Tibial nerve (tissue), 4 donors: ENCODE results near the gene SPRYD7. TPM values are rescaled to one million over a fixed set of nuclear protein-coding genes. Genes with fewer than 3 reads are reported as not detected.
"Not testable (repeated sequence)": the region's sequence is repeated elsewhere in the genome, so short reads cannot be mapped to it uniquely, and the experiment has no call there.

Experiments used
- DNase-seq, 2 donors: peaks; one replicate each; pipeline ENCODE4 v3.0.0-alpha.2; 2019; ENCODE audit warnings: low spot score in 2 of 2
- H3K27ac ChIP-seq, 4 donors: fragments of 200-600 bp; sonication (generic) in 3 of 4; one replicate each; pipeline ENCODE4 v1.5.1; 2017 to 2019; ENCODE audit warnings: mild to moderate bottlenecking in 1 of 4
- H3K27me3 ChIP-seq, 2 donors: fragments of 200-600 bp; sonication (generic) in 1 of 2; one replicate each; pipeline versions ENCODE4 v1.5.1 to v1.6.0; 2017 to 2019
- H3K36me3 ChIP-seq, 3 donors: fragments of 200-600 bp; sonication (generic); one replicate each; pipeline ENCODE4 v1.5.1; 2018 to 2019
- H3K4me1 ChIP-seq, 4 donors: fragments of 200-600 bp; sonication (generic) in 3 of 4; one replicate each; pipeline ENCODE4 v1.5.1; 2017 to 2019
- H3K4me3 ChIP-seq, 4 donors: fragments of 200-600 bp; sonication (generic) in 3 of 4; one replicate each; pipeline ENCODE4 v1.5.1; 2017 to 2019; ENCODE audit warnings: mild to moderate bottlenecking in 1 of 4, moderate library complexity in 1 of 4
- H3K9me3 ChIP-seq, 4 donors: fragments of 200-600 bp; sonication (generic) in 3 of 4; one replicate each; pipeline ENCODE4 v1.5.1; 2017 to 2019
- EP300 ChIP-seq, 2 donors: sonication (generic); formaldehyde crosslinking; IDR thresholded peaks; one replicate each; pipeline ENCODE4 v1.6.1; 2017; ENCODE audit warnings: antibody characterized with exemption in 2 of 2, mild to moderate bottlenecking in 1 of 2
- POLR2A ChIP-seq, 2 donors: fragments of 450-650 bp; IDR thresholded peaks; one replicate each; pipeline ENCODE4 v1.6.1; 2017; ENCODE audit warnings: antibody characterized with exemption in 2 of 2, mild to moderate bottlenecking in 2 of 2, moderate library complexity in 2 of 2
- WGBS, 2 donors: methylation state at CpG; one replicate each; pipeline ENCODE4 v1.1.5; 2018; 5-methylcytosine and 5-hydroxymethylcytosine counted together
- total RNA-seq, 4 donors: library from RNA; depleted of rRNA; stranded (reverse); fragments of >200 nt; gene quantifications; one replicate each; pipeline ENCODE4 v1.1.0, GENCODE V29; 2016
- TF ChIP-seq, protein P1 (sequence below), 5 experiments: fragments of 200-600 bp in 3 of 5; fragments of 450-650 bp in 2 of 5; sonication (generic) in 3 of 5; IDR thresholded peaks; one replicate each; pipeline ENCODE4 v1.5.1; 2016 to 2019; ENCODE audit warnings: antibody characterized with exemption in 5 of 5, mild to moderate bottlenecking in 3 of 5, moderate library complexity in 2 of 5

SPRYD7 gene
- total RNA-seq, 4 donors from 2014 or later: 5.5 to 9.4 (median 7.5) TPM

DNA sequence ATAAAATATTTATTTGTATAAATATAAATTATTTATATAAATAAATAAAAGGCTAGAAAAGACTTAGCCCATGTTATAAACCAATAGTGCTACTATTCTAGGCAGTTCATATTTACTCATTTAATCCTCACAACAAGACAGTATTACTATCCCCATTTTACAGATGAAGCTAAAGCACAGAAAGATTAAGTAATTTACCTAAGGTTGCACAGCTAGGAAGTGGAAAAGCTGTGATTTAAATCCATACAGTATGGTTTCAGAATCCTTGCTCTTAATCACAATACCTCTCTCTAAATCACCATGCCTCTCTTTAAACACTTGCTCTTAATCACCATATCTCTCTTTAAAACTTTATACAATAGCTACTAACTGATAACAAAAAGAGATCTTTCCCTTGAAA lies 13.8 kb downstream of the SPRYD7 start:
- no peak overlapping the region for H3K4me3 ChIP-seq
- H3K36me3 ChIP-seq: peaks cover 0 to 87% (median 5%) of the 10 kb centered on the region in 3 donors
- no peak for DNase-seq
- H3K27ac ChIP-seq: no peak overlapping the region
- H3K9me3 ChIP-seq: no peaks in the 10 kb centered on the region
- no peaks in the 10 kb centered on the region for H3K27me3 ChIP-seq
- TF ChIP-seq POLR2A (IDR thresholded peaks at IDR 0.05) (no peak), EP300 (IDR thresholded peaks at IDR 0.05) (no peak)
- TF ChIP-seq, protein P1, sequence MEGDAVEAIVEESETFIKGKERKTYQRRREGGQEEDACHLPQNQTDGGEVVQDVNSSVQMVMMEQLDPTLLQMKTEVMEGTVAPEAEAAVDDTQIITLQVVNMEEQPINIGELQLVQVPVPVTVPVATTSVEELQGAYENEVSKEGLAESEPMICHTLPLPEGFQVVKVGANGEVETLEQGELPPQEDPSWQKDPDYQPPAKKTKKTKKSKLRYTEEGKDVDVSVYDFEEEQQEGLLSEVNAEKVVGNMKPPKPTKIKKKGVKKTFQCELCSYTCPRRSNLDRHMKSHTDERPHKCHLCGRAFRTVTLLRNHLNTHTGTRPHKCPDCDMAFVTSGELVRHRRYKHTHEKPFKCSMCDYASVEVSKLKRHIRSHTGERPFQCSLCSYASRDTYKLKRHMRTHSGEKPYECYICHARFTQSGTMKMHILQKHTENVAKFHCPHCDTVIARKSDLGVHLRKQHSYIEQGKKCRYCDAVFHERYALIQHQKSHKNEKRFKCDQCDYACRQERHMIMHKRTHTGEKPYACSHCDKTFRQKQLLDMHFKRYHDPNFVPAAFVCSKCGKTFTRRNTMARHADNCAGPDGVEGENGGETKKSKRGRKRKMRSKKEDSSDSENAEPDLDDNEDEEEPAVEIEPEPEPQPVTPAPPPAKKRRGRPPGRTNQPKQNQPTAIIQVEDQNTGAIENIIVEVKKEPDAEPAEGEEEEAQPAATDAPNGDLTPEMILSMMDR (IDR thresholded peaks at IDR 0.05): no peak
- no peaks in the 10 kb centered on the region for H3K4me1 ChIP-seq

DNA sequence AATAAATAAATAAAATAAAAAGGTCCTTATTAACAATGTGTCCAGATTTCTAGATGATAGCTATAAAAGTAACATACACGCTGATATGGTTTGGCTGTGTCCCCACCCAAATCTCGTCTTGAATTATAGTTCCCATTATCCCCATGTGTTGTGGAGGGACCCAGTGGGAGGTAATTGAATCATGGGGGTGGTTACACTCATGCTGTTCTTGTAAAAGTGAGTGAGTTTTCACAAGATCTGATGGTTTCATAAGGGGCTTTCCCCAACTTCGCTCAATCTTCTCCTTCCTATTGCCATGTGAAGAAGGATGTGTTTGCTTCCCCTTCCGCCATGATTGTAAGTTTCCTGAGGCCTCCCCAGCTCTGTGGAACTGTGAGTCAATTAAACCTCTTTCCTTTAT lies 15.2 kb downstream of the SPRYD7 start:
- H3K27ac ChIP-seq, H3K9me3 ChIP-seq: not testable (repeated sequence)
- peaks cover 0 to 87% (median 5%) of the 10 kb centered on the region in 3 donors for H3K36me3 ChIP-seq

DNA sequence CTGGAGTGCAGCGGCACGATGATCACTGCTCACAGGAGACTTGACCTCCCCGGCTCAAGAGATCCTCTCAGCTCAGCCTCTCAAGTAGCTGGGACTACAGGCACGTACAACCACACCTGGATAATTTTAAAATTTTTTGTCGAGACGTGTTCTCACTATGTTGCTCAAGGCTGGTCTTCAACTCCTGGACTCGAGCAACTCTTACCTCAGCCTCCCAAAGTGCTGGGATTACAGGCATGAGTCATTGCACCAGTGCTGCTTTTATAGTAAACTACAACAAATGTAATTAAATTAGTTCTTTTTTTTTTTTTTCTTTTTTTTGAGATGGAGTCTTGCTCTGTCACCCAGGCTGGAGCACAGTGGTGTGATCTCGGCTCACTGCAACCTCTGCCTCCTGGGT lies 18.0 kb downstream of the SPRYD7 start:
- H3K36me3 ChIP-seq: peaks cover 0 to 77% (median 0%) of the 10 kb centered on the region in 3 donors

More for the DNA sequence above, 15.2 kb downstream of the SPRYD7 start:
- WGBS, 2 donors: 92 to 94% methylated on average over 4 of the region's 4 CpGs
- H3K4me3 ChIP-seq, H3K27me3 ChIP-seq, H3K4me1 ChIP-seq, DNase-seq: not testable (repeated sequence)

DNA sequence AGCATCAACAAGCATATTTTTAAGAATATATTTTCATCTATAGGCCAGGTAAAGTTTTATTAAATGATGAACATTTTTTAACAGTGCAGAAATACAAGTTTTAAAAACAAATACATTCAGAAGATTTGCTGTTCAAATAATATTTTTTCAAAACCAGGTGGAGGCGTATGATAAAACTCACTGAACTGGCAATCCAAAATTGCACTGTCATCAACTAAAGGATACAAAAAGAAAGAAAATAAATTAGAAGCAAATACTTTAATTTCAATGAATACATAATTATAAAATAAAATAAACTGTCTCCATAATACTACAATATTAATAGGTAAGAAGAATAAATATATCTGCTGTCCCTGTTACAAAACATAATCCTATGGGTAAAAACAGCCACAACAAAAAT lies 21.2 kb downstream of the SPRYD7 start:
- DNase-seq: no peak
- Histone ChIP-seq H3K27me3 (no peaks in the 10 kb centered on the region), H3K9me3 (no peaks in the 10 kb centered on the region), H3K4me1 (no peaks in the 10 kb centered on the region), H3K36me3 (peaks cover 0 to 78% (median 0%) of the 10 kb centered on the region in 3 donors), H3K27ac (no peak overlapping the region), H3K4me3 (no peak overlapping the region)
- WGBS, 2 donors: 91 to 96% methylated on average over 1 of the region's 1 CpG
- TF ChIP-seq POLR2A (IDR thresholded peaks at IDR 0.05) (no peak), EP300 (IDR thresholded peaks at IDR 0.05) (no peak)

More for the DNA sequence above, 18.0 kb downstream of the SPRYD7 start:
- not testable (repeated sequence) for H3K27me3 ChIP-seq, H3K27ac ChIP-seq, H3K4me1 ChIP-seq, DNase-seq, H3K4me3 ChIP-seq, H3K9me3 ChIP-seq
- 96 to 98% methylated on average over 8 of the region's 8 CpGs for WGBS, 2 donors

DNA sequence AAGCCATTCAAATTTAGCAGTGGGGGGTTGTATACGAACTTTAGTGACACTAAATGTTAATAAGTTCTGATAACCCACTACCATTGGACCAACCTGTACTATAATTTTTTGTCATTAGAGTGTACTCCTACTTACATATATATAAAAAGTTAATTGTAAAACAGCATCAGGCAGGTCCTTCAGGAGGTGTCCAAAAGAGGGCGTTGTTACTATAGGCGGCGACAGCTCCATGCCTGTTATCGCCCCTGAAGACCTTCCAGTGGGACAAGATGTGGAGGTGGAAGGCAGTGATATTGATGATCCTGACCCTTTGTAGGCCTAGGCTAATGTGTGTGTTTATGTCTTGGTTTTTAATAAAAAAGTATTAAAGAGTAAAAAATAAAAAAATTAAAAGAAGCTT lies 27.5 kb downstream of the SPRYD7 start:
- 70 to 72% methylated on average over 5 of the region's 5 CpGs for WGBS, 2 donors
- DNase-seq: no peak
- Histone ChIP-seq H3K27ac (no peak overlapping the region), H3K27me3 (no peaks in the 10 kb centered on the region), H3K9me3 (no peaks in the 10 kb centered on the region), H3K4me1 (no peaks in the 10 kb centered on the region), H3K4me3 (no peak overlapping the region), H3K36me3 (peaks cover 0 to 25% (median 0%) of the 10 kb centered on the region in 3 donors)
- TF ChIP-seq POLR2A (IDR thresholded peaks at IDR 0.05): no peak

DNA sequence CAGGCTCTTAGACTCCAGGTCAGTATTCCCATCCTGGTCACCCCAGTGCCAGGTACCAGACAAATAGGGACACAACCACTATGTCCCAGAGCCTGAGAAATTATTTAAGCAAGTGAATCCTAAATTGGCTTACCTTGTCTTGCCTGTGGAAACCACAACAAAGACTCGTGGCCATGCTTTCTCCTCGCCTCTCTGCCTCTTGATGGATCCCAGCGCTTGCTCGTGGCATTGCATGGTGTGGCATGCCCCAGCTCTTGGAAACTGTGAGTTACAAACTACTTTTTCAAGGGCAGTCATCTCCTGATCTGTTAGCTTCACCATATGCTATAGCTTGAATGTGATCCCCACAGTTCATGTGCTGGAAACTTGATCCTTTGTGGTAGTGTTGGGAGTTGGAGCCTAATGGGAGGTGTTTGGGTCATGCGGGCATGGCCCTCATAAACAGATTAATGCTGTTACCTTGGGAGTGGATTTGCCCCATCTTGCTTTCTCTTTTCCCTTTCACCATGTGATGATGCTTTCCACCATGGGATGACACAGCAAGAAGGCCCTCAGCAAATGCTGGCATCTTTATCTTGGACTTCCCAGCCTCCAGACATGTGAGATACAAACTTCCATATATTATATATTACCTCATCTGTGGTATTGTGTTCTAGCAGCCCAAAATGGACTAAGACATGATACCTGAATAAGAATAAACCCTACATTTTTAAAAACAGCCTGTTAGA lies 31.2 kb downstream of the SPRYD7 start:
- no peak for DNase-seq
- Histone ChIP-seq H3K36me3 (no peaks in the 10 kb centered on the region), H3K4me1 (no peaks in the 10 kb centered on the region), H3K27ac (no peak overlapping the region), H3K9me3 (no peaks in the 10 kb centered on the region), H3K4me3 (no peak overlapping the region), H3K27me3 (no peaks in the 10 kb centered on the region)
- 94 to 96% methylated on average over 5 of the region's 5 CpGs for WGBS, 2 donors
- TF ChIP-seq EP300 (IDR thresholded peaks at IDR 0.05): no peak
- TF ChIP-seq POLR2A (IDR thresholded peaks at IDR 0.05): no peak
- TF ChIP-seq, protein P1 (IDR thresholded peaks at IDR 0.05): no peak

DNA sequence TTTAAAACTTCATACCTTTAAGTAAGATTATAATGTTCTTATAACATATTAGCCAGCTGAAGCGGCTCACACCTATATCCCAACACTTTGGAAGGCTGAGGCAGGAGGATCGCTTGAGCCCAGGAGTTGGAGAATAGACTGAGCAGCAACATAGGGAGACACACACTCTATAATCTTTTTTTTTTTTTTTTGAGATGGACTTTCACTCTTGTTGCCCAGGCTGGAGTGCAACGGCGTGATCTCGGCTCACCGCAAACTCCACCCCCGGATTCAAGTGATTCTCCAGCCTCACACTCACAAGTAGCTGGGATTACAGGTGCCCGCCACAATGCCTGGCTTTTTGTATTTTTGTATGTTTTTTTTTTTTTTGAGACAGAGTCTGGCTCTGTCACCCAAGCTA lies 37.3 kb downstream of the SPRYD7 start:
- no peaks in the 10 kb centered on the region for H3K4me1 ChIP-seq
- no peaks in the 10 kb centered on the region for H3K9me3 ChIP-seq
- no peak for DNase-seq
- no peak for TF ChIP-seq POLR2A (IDR thresholded peaks at IDR 0.05)
- TF ChIP-seq, protein P1 (IDR thresholded peaks at IDR 0.05): no peak
- no peak for TF ChIP-seq EP300 (IDR thresholded peaks at IDR 0.05)
- no peak overlapping the region for H3K27ac ChIP-seq
- no peaks in the 10 kb centered on the region for H3K27me3 ChIP-seq
- WGBS, 2 donors: 83 to 87% methylated on average over 8 of the region's 8 CpGs
- H3K4me3 ChIP-seq: no peak overlapping the region
- no peaks in the 10 kb centered on the region for H3K36me3 ChIP-seq
